Measurements from ENCODE around the gene SH2D7. TPM values are rescaled to one million over a fixed set of nuclear protein-coding genes. Genes with fewer than 3 reads are reported as not detected.

The SH2D7 gene
- total RNA-seq, 1 experiment from 2014 or later, result not detected

- Histone ChIP-seq H3K23me2 (ENCODE audit: insufficient read length, low read depth, low read length, poor library complexity, severe bottlenecking) (no peaks in the 10 kb centered on the region), H2BK12ac (ENCODE audit: insufficient read length, low read depth, low read length) (no peak overlapping the region), H4K5ac (ENCODE audit: insufficient read length, low read depth, low read length) (no peak overlapping the region), H2AFZ (ENCODE audit: low read length) (no peak overlapping the region), H3K79me1 (ENCODE audit: insufficient read depth, low read depth, low read length, poor library complexity, severe bottlenecking) (no peaks in the 10 kb centered on the region), H3K27me3 (ENCODE audit: insufficient read depth, low read length) (no peaks in the 10 kb centered on the region), H3K9me3 (ENCODE audit: control insufficient read depth, low read depth, low read length) (no peaks in the 10 kb centered on the region), H3K4me1 (ENCODE audit: insufficient read depth, low read length) (no peaks in the 10 kb centered on the region), H2AK5ac (ENCODE audit: insufficient read length, low read length) (no peak overlapping the region), H2BK20ac (ENCODE audit: low read depth, low read length, poor library complexity, severe bottlenecking) (no peak overlapping the region), H3K14ac (ENCODE audit: insufficient read depth, low read length) (no peak overlapping the region), H4K91ac (ENCODE audit: insufficient read length, low read depth, low read length) (no peak overlapping the region), H3T11ph (ENCODE audit: low read length) (no peak overlapping the region), H3K27ac (ENCODE audit: insufficient read length, low read depth, low read length) (no peak overlapping the region), H3K23ac (ENCODE audit: insufficient read length, low read depth, low read length) (no peak overlapping the region), H3K9ac (ENCODE audit: extremely low read depth, insufficient read length, low read length) (no peak overlapping the region), H3K18ac (ENCODE audit: insufficient read length, low read depth, low read length) (no peak overlapping the region), H3K4me2 (ENCODE audit: insufficient read depth, insufficient read length, low read length) (no peak overlapping the region), H3K79me2 (ENCODE audit: insufficient read depth, low read length) (no peaks in the 10 kb centered on the region), H2BK120ac (ENCODE audit: low read depth, low read length, poor library complexity, severe bottlenecking) (no peak overlapping the region), H2BK5ac (ENCODE audit: insufficient read length, low read length) (no peak overlapping the region), H4K8ac (replicated peaks; ENCODE audit: insufficient read length, low read depth, low read length) (no peak overlapping the region), H3K4ac (ENCODE audit: low read depth, low read length) (no peak overlapping the region), H3K56ac (ENCODE audit: insufficient read length, low read depth, low read length) (no peak overlapping the region), H4K20me1 (ENCODE audit: control insufficient read depth, insufficient read depth, insufficient read length) (no peaks in the 10 kb centered on the region), H2BK15ac (ENCODE audit: low read depth, low read length) (no peak overlapping the region)
- Mint-ChIP-seq H3K9me3 (no peaks in the 10 kb centered on the region), H3K27me3 (ENCODE audit: low read depth) (peaks cover 3% of the 10 kb centered on the region), H3K4me1 (no peaks in the 10 kb centered on the region), H3K4me3 (no peak overlapping the region), H3K36me3 (ENCODE audit: insufficient read depth in 1 of 3, low read depth in 3 of 3) (peaks cover 2 to 7% (median 7%) of the 10 kb centered on the region in 3 experiments; a peak in 5 of 7 replicates), H3K27ac (peak overlapping the region in 1 of 3 experiments; percentile 79; a peak in 1 of 7 replicates)
- DNase-seq, result no peak
- WGBS (ENCODE audit: extremely low coverage, insufficient read length, low lambda C conversion rate), result no CpG with 5 or more reads among the region's 2 CpGs
- TF ChIP-seq CTCF (conservative IDR thresholded peaks at IDR 0.05), result no peak
Measured at GRCh38 chr15:78100886-78101285, 8.5 kb downstream of the SH2D7 start.
